ENCODE data around the gene HDAC9. TPM values are rescaled to one million over a fixed set of nuclear protein-coding genes. Genes with fewer than 3 reads are reported as not detected.

Gene HDAC9
- total RNA-seq, 2 donors from 2014 or later = 8.3 to 31.9 TPM

GRCh38 chr7:18831943-18832342, 336.4 kb downstream of the HDAC9 start:
- no peaks in the 10 kb centered on the region for H3K36me3 ChIP-seq
- 72% methylated on average over 2 of the region's 2 CpGs for WGBS

GRCh38 chr7:18834577-18834976, 339.0 kb downstream of the HDAC9 start:
- no peaks in the 10 kb centered on the region for H3K9me3 ChIP-seq
- no peak overlapping the region for H3K4me3 ChIP-seq
- no peak for DNase-seq (ENCODE audit: low spot score)
- WGBS = 45% methylated on average over 8 of the region's 8 CpGs
- no peaks in the 10 kb centered on the region for H3K4me1 ChIP-seq (replicated peaks)
- H3K36me3 ChIP-seq = no peaks in the 10 kb centered on the region
- H3K27me3 ChIP-seq (replicated peaks; ENCODE audit: insufficient read depth) = no peaks in the 10 kb centered on the region
- intact Hi-C loops (cut with DNase I) = no loop called here
- no peak for TF ChIP-seq POLR2AphosphoS5 (IDR thresholded peaks at IDR 0.05)
- no peak for TF ChIP-seq CTCF (IDR thresholded peaks at IDR 0.05)
- TF ChIP-seq POLR2A (IDR thresholded peaks at IDR 0.05) = no peak
- no peak overlapping the region for H3K27ac ChIP-seq

More at GRCh38 chr7:18831943-18832342, 336.4 kb downstream of the HDAC9 start:
- no peak for DNase-seq (ENCODE audit: low spot score)
- Histone ChIP-seq H3K4me3 (no peak overlapping the region), H3K4me1 (replicated peaks) (no peaks in the 10 kb centered on the region), H3K27ac (no peak overlapping the region), H3K9me3 (no peaks in the 10 kb centered on the region), H3K27me3 (replicated peaks; ENCODE audit: insufficient read depth) (no peaks in the 10 kb centered on the region)
- intact Hi-C loops (cut with DNase I) = no loop called here
- TF ChIP-seq CTCF (IDR thresholded peaks at IDR 0.05) = no peak
- no peak for TF ChIP-seq POLR2AphosphoS5 (IDR thresholded peaks at IDR 0.05)
- TF ChIP-seq POLR2A (IDR thresholded peaks at IDR 0.05) = no peak

- no peaks in the 10 kb centered on the region for H3K36me3 ChIP-seq
- H3K27me3 ChIP-seq (replicated peaks; ENCODE audit: insufficient read depth) = no peaks in the 10 kb centered on the region
- DNase-seq (ENCODE audit: low spot score) = no peak
- H3K9me3 ChIP-seq = no peaks in the 10 kb centered on the region
- intact Hi-C loops (cut with DNase I) = no loop called here
- TF ChIP-seq POLR2A (IDR thresholded peaks at IDR 0.05) (no peak), POLR2AphosphoS5 (IDR thresholded peaks at IDR 0.05) (no peak), CTCF (IDR thresholded peaks at IDR 0.05) (no peak)
- 35% methylated on average over 7 of the region's 7 CpGs for WGBS
- H3K27ac ChIP-seq = no peak overlapping the region
- no peaks in the 10 kb centered on the region for H3K4me1 ChIP-seq (replicated peaks)
- H3K4me3 ChIP-seq = no peak overlapping the region
These were observed 339.6 kb downstream of the HDAC9 start for GRCh38 chr7:18835001-18835690.

- no peak overlapping the region for H3K4me3 ChIP-seq
- WGBS = 74% methylated on average over 3 of the region's 3 CpGs
- H3K27me3 ChIP-seq (replicated peaks; ENCODE audit: insufficient read depth) = no peaks in the 10 kb centered on the region
These were observed 348.4 kb downstream of the HDAC9 start for GRCh38 chr7:18843979-18844378.

More at GRCh38 chr7:18843979-18844378, 348.4 kb downstream of the HDAC9 start:
- intact Hi-C loops (cut with DNase I) = no loop called here
- Histone ChIP-seq H3K9me3 (no peaks in the 10 kb centered on the region), H3K27ac (no peak overlapping the region), H3K36me3 (no peaks in the 10 kb centered on the region), H3K4me1 (replicated peaks) (no peaks in the 10 kb centered on the region)
- DNase-seq (ENCODE audit: low spot score) = no peak
- TF ChIP-seq CTCF (IDR thresholded peaks at IDR 0.05) (no peak), POLR2AphosphoS5 (IDR thresholded peaks at IDR 0.05) (no peak)

All from prostate gland (tissue), 2 donors.